NCI-H69 (cell line): ENCODE measurements around the gene MAPK4.
A peak's percentile ranks its signal among the peaks of the same experiment; 100 is the strongest.
"Not testable (repeated sequence)": the region's sequence is repeated elsewhere in the genome, so short reads cannot be mapped to it uniquely, and the experiment has no call there.

ENCODE experiments used
- DNase-seq: peaks from one replicate; lab custom pipeline; 2025; lab: John Stamatoyannopoulos, UW

MAPK4 gene

DNA sequence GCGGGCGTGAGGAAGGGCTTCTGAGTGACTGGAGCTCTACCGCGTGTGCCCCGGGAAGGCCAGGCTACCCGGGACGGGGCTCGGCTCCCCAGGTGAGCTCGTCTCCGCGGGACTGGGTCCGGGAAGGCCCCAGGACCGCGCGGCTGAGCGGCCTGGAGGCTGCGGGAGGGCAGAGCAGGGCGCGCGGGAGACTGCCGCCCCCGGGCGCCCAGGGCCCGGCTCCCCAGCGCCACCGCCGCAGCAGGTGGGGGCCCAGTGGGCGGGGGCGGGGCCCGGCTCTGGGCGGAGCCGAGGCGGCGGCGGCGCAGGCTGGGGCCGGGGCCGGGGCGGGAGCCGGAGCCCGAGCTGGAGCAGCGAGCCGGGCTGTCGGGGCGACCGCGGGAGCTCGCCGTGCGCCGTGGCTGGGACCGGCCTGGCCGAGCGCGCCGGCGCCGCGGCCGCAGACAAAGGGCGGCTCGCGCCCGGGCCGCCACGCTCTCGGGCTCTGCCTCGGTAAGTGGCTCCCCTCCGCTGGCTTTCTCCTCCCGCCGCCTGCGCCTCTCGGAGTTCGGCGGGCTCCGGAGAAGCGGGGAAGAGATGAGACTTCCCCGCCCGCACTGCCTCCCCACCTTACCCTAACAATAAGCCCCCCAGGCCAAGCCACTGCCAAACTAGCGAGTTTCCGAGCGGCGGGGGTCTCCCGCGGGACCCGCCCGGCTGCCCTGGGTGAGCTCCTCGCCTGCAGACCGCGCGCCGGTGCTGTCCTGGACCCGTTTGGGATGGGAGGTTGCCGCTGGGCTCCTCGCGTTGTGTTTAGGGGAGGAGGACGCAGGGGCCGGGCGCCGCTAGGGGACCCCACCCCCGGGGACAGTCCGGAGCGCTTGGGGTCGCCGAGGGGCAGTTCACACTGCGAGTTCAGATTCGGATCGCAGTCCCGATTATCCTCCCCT lies at the start of gene MAPK4:
Gene MAPK4 (plus strand): TSS at position 336 of the 929 bp plus-strand sequence. CDS start 103,872 bp downstream, outside the sequence.
- peak; percentile 95 for DNase-seq

DNA sequence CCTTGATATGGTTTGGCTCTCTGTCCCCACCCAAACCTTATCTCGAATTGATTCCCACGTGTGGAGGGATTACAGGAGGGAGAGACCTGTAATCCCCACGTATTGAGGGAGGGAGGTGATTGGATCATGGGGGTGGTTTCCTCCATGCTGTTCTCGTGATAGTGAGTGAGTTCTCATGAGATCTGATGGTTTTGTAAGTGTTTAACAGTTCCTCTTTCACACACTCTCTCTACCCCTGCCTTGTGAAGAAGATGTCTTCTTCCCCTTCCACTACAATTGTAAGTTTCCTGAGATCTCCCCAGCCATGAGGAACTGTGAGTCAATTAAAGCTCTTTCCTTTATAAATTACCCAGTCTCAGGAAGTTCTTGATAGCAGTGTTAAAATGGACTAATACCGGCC lies 42.6 kb upstream of the MAPK4 start:
- not testable (repeated sequence) for DNase-seq

DNA sequence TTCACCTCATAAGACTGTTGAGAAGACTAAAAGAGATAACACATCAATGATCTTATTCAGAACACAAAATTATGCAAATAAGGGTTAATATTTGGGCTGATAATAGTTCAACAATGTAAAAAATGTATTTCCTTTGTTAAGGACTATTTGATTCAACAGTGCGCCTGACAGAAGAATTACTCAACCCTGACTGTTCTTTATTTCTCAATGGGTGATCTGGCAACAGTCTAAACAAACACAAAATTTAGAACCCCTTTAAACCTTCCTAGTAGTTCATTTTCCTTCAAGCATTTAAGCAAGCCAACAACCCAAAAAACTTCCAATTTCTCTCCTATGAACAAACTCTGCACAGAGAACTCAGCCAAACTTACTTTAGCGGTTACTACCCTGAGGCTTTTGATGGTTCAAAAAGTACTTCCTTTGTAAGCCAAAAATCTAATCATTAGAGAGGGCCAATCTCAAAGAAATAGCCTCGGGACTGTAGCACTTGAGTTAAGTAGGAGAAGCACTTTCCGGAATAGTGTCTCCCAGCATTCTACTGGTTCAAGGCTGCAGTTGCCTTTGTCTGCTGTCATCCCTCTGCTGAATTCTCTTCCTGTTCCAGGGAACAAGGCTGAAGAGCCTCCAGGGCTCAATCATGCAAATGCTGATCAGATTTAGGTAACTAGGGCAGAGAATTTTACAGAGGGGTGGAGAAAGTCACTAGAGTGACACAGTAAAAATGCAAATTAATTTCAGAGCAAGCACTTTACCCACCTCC lies 40.9 kb upstream of the MAPK4 start:
- DNase-seq = no peak

DNA sequence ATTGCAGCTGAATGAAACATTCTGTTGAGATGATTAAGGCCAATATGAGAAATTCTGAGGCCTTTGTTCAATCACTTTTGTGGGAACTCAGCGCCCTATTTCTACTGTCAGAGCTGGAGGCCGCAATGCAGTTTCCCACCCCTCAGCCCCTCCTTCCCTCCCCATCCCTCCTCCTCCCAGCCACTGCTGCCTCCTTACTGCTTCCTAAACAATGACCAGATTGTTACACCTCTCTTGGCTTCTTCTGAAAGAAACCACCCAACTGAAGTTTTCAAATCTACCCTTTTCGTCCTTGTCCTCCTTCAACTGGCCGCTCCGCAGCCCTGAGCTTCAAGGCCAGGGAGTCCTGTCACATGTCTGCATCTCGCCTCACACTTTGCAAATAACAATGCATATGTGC lies 36.7 kb upstream of the MAPK4 start:
- no peak for DNase-seq

DNA sequence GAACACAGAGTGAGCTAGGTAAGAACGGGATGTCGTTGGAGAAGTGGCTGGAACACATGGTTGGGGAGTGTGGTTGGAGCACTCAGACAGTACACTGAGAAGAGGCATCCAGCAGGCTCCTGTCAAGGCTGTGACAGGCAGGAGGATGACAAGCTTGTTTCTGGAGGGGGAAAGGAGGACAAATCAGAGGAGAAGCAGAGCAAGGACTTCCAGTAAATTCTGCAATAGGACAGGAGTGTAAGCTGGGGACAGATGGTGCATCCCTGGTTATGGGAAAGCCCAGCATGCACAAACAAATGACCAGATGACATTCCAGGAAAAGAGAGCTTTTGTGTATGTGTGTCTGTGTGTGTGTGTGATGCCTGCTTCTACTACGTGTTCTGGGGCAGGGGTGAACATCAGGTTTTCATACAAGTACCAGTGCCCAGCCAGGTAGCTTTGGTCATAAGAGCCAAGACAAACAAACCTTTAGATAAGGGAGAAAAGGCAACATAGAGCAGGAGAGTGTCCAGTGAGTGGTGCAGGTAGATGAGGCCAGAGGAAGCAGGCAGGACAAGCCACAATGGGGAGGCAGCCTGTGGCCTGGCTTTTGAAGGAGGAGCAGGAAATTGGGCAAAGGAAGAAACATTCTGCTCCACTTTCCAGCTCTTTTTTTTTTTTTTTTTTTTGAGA lies 32.1 kb upstream of the MAPK4 start:
- DNase-seq = peak; percentile 43

DNA sequence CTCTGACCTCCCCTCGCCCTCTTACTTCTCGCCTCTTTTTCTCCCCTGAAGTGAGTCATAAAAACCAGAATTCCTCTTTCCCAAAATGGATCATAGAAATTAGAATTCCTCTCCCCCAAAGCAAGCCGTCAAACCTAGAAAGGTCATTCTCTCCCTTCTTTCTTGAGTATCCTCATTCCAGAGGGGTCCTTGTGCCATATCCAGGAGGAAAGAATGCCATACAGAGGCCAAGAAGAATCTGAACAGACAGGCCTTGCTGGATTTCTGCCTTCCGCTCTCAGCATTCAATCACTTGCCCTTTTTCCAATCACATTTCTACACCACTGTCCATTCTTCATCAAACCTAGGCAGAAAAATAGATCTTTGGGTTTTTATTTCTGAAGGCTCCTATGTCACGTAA lies 31.1 kb upstream of the MAPK4 start:
- DNase-seq = no peak

DNA sequence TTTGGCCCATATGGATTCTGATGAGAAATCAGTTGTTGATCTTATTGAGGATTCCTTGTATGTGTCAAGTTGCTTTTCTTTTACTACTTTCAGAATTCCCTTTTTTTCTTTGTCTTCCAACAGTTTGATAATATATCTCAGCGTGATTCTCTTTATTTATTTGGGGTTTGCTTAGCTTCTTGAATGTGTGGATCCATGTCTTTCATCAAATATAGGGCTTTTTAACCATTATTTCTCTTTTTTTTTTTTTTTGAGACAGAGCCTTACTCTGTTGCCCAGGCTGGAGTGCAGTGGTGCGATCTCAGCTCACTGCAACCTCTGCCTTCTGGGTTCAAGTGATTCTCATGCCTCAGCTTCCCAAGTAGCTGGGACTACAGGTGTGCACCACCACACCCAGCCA lies 26.1 kb upstream of the MAPK4 start:
- DNase-seq = not testable (repeated sequence)

DNA sequence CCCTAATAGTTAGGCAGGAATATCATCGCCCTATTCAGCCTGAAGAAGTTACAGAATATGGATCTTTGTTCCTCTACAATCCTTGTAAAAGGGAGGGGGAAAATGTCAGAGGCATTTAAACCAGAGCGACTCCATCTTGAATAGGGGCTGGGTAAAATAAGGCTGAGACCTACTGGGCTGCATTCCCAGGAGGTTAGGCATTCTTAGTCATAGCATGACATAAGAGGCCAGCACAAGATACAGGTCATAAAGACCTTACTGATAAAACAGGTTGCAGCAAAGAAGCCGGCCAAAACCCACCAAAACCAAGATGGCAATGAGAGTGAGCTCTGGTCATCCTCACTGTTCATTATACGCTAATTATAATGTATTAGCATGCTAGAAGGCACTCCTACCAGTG lies 15.4 kb upstream of the MAPK4 start:
- DNase-seq = not testable (repeated sequence)

DNA sequence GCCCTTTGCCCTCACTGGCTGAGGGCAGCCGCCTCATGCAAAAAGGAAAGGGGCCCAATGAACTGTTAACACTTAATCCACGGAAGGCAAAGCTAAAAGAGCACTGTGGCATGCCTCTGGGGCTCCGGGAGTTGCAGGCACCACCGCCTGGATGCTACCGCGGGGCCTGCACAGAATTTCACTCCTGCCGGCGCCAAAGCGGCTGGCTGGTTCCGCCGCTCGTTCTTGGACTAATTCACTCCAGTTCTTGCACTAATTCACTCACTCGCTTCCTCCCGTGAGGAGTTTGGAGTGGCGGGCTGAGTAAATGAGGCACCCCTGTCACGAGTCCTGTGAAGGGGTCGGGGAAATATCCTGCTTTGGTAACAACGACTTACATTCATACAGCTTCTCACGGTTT lies 14.0 kb upstream of the MAPK4 start:
- DNase-seq = no peak

DNA sequence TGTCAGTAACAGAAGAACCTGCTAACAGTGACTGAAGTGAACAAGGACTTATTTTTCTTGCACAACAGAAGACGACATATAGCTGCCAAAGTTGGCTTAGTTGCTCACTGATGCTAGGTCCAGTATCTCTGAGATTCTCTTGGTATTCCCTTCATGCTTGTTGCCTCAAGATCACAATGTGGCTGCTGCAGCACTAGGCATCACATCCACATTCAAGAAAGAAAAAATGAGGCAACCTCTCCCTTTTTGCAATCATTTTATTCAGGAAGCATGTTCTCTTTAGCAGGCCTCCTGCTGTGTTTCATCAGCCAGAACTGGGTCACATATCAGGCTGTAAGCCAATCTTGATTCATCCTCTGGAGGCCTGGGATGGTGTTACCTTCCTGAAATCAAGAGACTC lies 11.7 kb upstream of the MAPK4 start:
- no peak for DNase-seq

DNA sequence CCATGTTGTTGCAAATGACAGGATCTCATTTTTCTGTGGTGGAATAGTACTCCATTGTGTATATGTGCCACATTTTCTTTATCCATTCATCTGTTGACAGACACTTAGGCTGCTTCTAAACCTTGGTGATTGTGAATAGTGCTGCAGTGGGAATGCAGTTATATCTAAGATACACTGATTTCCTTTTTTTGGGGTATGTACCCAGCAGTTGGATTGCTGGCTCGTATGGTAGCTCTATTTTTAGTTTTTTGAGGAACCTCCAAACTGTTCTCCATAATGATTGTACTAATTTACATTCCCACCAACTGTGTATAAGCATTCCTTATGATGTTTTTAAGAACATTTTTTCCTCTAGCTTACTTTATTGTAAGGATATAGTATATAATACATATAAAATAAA lies 8.2 kb upstream of the MAPK4 start:
- not testable (repeated sequence) for DNase-seq

DNA sequence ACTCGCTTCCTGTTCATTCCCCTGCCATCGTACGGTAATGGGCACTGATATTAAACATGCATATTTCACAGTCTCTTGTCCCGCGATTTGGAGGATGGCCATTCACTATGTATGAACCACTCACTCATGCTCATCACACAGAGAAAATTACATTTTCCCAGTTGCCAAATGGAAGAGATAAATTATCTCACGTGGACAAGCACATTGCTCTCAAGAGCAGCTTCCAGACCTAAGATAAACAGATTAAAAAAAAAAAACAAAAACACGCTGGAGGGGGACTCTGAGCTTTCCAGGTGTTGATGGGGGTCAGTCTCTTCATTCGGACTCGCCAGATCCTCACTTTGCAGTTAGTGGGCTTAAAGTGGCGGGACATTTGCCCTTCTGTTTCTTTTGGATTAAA lies 1.7 kb upstream of the MAPK4 start:
- DNase-seq = peak; percentile 50

DNA sequence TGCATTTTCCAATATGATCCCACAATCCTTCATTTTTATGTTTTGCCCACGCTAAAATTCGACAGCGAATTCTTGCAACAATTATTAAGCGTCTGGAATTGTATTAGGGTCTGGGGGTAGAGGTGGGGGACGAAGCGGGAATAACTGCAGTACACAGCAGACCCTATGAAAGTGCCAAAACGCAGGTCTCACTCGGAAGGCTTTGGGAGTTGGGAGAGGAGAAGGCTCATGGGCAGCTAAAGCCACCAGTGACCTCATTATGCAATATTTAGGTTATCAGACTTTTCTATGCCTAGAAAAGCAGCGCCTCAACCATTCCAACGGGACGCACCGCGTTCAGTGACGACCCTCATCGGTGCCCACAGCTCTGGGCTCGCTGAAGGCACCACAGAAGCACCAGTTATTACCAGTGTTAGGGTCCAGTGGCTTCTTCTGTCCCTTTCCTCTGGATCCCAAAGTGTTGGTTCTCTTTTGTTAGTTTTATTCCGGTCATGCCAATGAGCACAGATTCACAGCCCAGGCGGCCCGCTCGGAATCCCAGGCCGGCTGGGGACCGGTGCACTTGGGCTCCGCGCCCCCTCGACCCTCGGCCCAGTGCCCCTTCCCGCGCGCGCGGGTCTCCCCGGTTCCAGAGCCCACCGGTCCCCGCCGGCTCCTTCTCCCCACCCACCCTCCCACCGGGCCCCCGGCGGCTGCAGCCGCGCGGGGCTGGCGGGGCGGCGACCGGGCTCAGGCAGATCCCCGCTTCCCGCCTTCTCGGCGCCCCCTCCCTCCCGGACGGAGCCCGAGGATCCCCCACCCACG lies 737 bp upstream of the MAPK4 start:
- DNase-seq = peak; percentile 75

DNA sequence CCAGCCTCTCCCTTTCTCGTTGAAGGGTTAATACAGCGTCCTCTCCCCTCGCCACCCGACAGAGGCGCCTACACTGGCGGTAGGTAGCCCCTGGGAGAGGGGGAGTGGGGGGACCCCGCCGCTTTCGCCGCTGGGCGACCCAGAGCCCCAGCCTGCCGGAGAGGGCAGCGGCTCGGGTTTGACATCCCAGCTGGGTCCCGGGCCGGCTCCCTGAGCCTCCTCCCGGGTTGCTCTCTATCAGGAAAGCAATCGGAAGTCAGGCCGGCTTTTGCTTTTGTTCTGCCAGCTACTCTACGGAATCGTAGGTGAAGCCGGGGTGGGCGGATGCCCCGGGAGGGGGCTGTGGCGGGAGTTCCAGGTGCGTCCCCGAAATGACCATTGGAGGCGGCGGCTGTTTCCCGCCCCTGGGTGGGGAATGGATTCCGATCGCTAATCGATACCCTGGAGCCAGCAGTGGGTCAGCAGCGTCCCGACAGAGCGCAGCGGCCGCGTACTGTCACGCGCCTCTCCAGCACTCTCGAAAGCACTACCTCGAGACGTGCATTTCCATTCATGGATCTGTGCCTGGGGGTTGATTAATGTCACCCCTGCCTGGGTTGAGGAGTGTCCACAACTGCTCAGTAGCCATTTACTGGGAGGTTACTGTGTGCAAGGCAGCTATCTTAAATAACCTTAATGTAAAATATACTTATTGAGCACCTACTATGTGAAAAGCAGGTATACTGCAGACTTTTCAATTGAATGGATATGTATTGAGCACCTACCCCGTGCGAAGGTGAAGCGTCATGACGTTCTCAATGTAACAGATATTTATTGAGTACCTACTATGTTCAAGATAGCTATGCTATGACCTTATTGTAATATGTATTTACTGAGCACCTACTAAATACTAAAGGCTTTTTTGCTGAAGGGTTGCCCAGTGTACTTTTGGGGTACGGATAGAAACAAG lies 1.1 kb downstream of the MAPK4 start:
- peak; percentile 86 for DNase-seq

DNA sequence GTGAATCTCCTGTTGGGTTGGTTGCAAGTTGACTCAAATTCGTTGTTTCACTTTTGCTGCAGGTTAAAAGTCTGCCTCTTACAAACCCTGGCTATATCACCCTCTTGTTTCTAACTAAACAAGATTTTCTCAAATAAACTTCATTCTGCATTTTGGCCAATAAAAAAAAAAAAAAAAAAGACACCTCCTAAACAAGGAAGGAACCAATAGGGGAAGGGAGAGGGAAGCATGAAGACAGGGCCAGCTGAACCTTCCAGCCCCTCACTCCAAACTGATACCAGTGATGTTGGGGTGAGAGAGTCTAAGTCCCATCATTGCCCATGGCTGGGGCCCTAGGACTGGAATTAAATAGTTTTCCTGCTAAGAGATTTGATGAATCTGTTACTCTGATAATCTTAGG lies 2.4 kb downstream of the MAPK4 start:
- DNase-seq = not testable (repeated sequence)

DNA sequence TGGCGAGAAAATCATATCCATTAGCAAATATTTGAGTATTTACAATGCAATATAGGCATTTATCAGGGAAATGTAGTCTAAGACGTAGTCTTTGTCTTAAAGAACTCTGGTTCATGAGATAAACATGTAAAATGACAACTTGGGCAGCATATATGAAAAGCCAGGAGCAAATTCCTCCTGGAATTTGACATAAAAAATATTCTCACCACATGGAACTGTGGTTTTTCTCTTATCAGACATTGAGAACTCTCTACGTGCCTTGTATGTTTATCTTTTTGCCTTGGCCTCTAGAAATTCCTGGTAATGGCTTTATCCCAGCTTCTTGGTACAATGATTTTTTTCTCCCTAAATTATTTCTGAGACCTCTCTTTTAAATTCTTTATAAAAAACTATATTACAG lies 2.8 kb downstream of the MAPK4 start:
- DNase-seq = no peak

DNA sequence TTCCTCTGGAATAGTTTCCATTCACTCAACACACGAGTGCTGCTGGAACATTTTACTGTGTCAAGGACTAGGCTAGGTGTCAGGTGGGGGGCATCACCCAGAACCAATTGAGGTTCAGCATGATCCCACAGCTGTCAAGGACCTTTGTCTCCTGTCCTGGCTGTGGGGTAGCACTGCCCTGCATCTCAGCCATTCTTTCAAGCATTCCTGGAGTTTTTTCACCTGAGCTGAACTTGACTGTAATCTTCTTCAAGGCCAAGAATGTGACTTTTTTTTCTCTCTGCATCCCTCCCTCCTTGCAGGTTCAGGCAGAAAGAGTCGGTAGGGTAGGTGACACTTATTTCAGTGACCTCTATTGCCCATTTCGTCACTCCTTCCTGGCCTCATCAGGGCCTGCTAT lies 3.5 kb downstream of the MAPK4 start:
- no peak for DNase-seq

DNA sequence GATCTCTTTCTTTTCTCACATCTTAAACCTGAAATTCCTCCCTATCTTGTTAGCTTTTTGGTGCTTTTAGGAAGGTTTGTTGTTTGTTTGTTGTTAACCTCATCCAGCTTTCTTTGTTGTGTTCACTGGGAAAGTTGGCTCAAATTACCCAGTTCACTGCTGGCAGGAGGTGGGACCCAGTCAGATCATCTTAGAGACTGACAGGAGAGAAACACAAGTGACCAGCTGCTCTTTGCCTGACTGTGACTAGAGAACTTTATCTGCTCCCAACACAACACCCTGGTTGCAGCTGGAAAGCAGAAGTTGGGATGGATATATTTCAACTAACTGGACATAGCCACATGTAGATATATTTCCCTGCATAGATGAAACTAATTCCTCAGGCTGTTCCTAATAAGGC lies 10.0 kb downstream of the MAPK4 start:
- DNase-seq = peak; percentile 46

DNA sequence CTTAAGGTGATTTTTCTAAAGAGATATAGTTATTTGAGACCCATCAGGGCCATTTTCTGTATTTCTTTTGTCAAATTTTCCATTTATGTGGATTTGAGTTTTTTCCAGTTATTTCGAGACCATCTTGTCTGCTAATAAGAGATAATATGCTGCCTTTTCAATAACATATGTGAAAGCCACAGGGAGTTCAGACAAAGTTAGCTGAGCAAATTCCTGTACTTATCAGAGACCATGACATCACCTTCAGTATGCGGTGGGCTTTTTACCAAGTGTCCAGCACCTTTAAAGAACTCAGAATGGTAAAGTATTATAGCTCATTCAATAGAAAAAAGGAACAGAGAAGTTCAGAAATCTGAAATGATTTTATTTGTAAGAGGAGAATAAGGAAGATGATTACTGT lies 11.7 kb downstream of the MAPK4 start:
- no peak for DNase-seq

DNA sequence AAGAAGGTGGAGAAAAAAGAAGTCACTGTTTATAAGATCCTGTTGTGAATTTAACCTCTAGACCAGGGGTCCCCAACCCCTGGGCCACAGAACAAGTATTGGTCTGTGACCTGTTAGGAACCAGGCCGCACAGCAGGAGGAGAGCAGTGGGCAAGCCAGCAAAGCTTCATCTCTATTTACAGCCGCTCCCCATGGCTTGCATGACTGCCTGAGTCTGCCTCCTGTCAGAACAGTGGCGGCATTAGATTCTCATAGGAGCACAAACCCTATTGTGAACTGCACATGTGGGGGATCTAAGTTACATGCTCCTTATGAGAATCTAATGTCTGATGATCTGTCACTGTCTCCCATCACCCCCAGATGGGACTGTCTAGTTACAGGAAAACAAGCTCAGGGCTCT lies 13.3 kb downstream of the MAPK4 start:
- peak; percentile 72 for DNase-seq

DNA sequence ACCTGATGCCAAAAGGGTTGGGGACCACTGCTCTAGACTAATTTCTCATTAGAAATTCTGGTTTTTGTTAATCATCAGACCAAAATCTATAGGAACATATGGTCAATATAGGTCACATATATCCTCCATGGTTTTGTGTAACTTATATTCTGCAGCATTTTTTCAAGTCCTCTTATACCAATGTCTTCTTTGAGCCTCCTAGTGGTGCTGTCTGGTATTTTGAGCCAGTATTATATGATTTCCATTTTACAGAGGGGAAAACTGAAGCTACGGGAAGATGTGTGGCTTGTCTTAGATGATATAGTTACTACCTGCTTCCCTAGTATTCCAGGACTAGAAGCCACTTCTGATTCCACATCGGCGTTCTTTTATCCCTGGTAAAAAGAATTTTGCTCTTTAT lies 13.8 kb downstream of the MAPK4 start:
- peak; percentile 38 for DNase-seq
